CD4-positive, alpha-beta T cell (primary cell): ENCODE results near the gene KCNJ6. TPM values are rescaled to one million over a fixed set of nuclear protein-coding genes. Genes with fewer than 3 reads are reported as not detected.
"Not testable (repeated sequence)": the region's sequence is repeated elsewhere in the genome, so short reads cannot be mapped to it uniquely, and the experiment has no call there.

Experiments used
- ATAC-seq: fragments of 200-7000 bp; cut with Tn5 transposase; one replicate; pipeline ENCODE4 v1.10.0; 2022; ENCODE audit warnings: mild to moderate bottlenecking; ENCODE audit not compliant: poor library complexity
- CTCF ChIA-PET: fragments of 350-600 bp; sonication (Branson Sonifier 250); formaldehyde crosslinking; loops from one replicate; lab custom pipeline; 2021; ENCODE audit warnings: antibody characterized with exemption, inconsistent platforms; lab: Charles Lee
- POLR2A ChIA-PET: fragments of 350-600 bp; sonication (Branson Sonifier 250); formaldehyde crosslinking; loops from one replicate; lab custom pipeline; 2021; ENCODE audit warnings: antibody characterized with exemption, inconsistent platforms; lab: Charles Lee
- DNase-seq, 14 experiments: peaks; one replicate each; pipeline ENCODE4 v3.0.0-alpha.2; 2013 to 2020; ENCODE audit warnings: mixed read lengths in 2 of 14
- H3K27ac ChIP-seq, 2 donors: one replicate each; pipeline versions ENCODE4 v1.5.1 to v1.7.0; 2013; ENCODE audit warnings: low read length in 2 of 2, low read depth in 1 of 2, mild to moderate bottlenecking in 1 of 2
- H3K27me3 ChIP-seq, 2 experiments: 1 replicate in 1 of 2; 2 replicates in 1 of 2; pipeline versions ENCODE4 v1.6.1 to v1.7.0; 2013; ENCODE audit warnings: low read length in 2 of 2, control low read depth in 1 of 2, mild to moderate bottlenecking in 1 of 2, moderate library complexity in 1 of 2; ENCODE audit not compliant: insufficient read depth in 2 of 2, control insufficient read depth in 1 of 2
- H3K36me3 ChIP-seq: one replicate; pipeline ENCODE4 v1.6.1; 2013; ENCODE audit warnings: low read length, control low read depth; ENCODE audit not compliant: insufficient read depth
- H3K4me1 ChIP-seq: one replicate; pipeline ENCODE4 v1.6.1; 2013; ENCODE audit warnings: low read length, control low read depth; ENCODE audit not compliant: insufficient read depth
- H3K4me3 ChIP-seq: one replicate; pipeline ENCODE4 v1.5.1; 2013; ENCODE audit warnings: mild to moderate bottlenecking, low read length, moderate library complexity
- H3K9me3 ChIP-seq, 2 experiments: 1 replicate in 1 of 2; 2 replicates in 1 of 2; pipeline versions ENCODE4 v1.6.1 to v1.7.0; 2013; ENCODE audit warnings: low read length in 2 of 2, mild to moderate bottlenecking in 2 of 2, control low read depth in 1 of 2, moderate library complexity in 1 of 2; ENCODE audit not compliant: control insufficient read depth in 1 of 2, insufficient read depth in 1 of 2
- H3K27ac Mint-ChIP-seq: one replicate; pipeline ENCODE4 v1.8.0; 2020; ENCODE audit warnings: mixed read lengths
- H3K27me3 Mint-ChIP-seq: one replicate; pipeline ENCODE4 v1.8.0; 2021; ENCODE audit warnings: mixed read lengths
- H3K36me3 Mint-ChIP-seq: one replicate; pipeline ENCODE4 v1.8.0; 2021; ENCODE audit warnings: low read depth, mixed read lengths
- H3K4me1 Mint-ChIP-seq: one replicate; pipeline ENCODE4 v1.8.0; 2021; ENCODE audit warnings: low read depth, mixed read lengths
- H3K4me3 Mint-ChIP-seq: one replicate; pipeline ENCODE4 v1.8.0; 2020; ENCODE audit warnings: mild to moderate bottlenecking, mixed read lengths
- H3K9me3 Mint-ChIP-seq: one replicate; pipeline ENCODE4 v1.8.0; 2020; ENCODE audit warnings: mixed read lengths
- CTCF ChIP-seq: fragments of 200-600 bp; IDR thresholded peaks from one replicate; pipeline ENCODE4 v1.8.0; 2022; ENCODE audit warnings: antibody characterized with exemption, mild to moderate bottlenecking
- intact Hi-C, 2 experiments: fragments of 100-400 bp; cut with DNase I in 1 of 2; cut with micrococcal nuclease in 1 of 2; formaldehyde crosslinking; loops; one replicate each; pipeline versions ENCODE4 v1.15.1 to v1.9.0; 2023 to 2025; cut with DNase I, micrococcal nuclease
- total RNA-seq, 174 experiments: library from RNA in 2 of 174; stranded (reverse) in 2 of 174; gene quantifications; one replicate each; pipeline ENCODE4 v1.2.3 and lab custom pipeline; 2021 to 2026

Gene KCNJ6
- total RNA-seq, 2 experiments from 2014 or later, result not detected

GRCh38 chr21:37667380-37667779 is 248.9 kb downstream of the KCNJ6 start:
- intact Hi-C loops, result no loop called here
- Mint-ChIP-seq H3K4me1 (no peaks in the 10 kb centered on the region), H3K36me3 (no peaks in the 10 kb centered on the region), H3K9me3 (no peaks in the 10 kb centered on the region), H3K27me3 (peaks cover 6% of the 10 kb centered on the region), H3K27ac (no peak overlapping the region), H3K4me3 (no peak overlapping the region)
- H3K9me3 ChIP-seq, result no peaks in the 10 kb centered on the region
- no peak for ATAC-seq
- no peak for DNase-seq
- no peaks in the 10 kb centered on the region for H3K4me1 ChIP-seq
- H3K4me3 ChIP-seq, result no peak overlapping the region
- POLR2A ChIA-PET, result no interaction called here
- TF ChIP-seq CTCF, result no peak
- no peaks in the 10 kb centered on the region for H3K36me3 ChIP-seq
- peaks cover 2 to 5% of the 10 kb centered on the region in 2 experiments for H3K27me3 ChIP-seq
- H3K27ac ChIP-seq, result no peak overlapping the region
- CTCF ChIA-PET, result no interaction called here

GRCh38 chr21:37665230-37666024 is 250.8 kb downstream of the KCNJ6 start:
- H3K36me3 ChIP-seq, result no peaks in the 10 kb centered on the region
- Mint-ChIP-seq H3K36me3 (no peaks in the 10 kb centered on the region), H3K27ac (no peak overlapping the region), H3K27me3 (peaks cover 12% of the 10 kb centered on the region), H3K9me3 (no peaks in the 10 kb centered on the region), H3K4me3 (no peak overlapping the region), H3K4me1 (no peaks in the 10 kb centered on the region)
- no peak for ATAC-seq
- DNase-seq, result no peak
- TF ChIP-seq CTCF, result no peak
- ChIA-PET POLR2A (no interaction called here), CTCF (no interaction called here)
- H3K4me3 ChIP-seq, result no peak overlapping the region
- H3K27ac ChIP-seq, result no peak overlapping the region
- H3K27me3 ChIP-seq, result peaks cover 0 to 5% of the 10 kb centered on the region in 2 experiments
- H3K9me3 ChIP-seq, result no peaks in the 10 kb centered on the region
- H3K4me1 ChIP-seq, result no peaks in the 10 kb centered on the region
- intact Hi-C loops, result no loop called here

DNA sequence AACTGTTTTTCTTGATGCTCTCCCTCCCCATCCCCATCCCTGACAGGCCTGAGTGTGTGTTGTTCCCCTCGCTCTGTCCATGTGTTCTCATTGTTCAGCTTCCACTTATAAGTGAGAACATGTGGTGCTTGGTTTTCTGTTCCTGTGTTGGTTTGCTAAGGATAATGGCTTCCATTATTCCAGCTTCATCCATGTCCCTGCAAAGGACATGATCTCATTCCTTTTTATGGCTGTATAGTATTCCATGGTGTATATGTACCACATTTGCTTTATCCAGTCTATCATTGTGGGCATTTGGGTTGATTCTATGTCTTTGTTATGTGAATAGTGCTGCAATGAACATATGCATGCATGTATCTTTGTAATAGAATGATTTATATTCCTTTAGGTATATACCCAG is 254.0 kb downstream of the KCNJ6 start:
- H3K4me3 ChIP-seq, CTCF ChIA-PET, DNase-seq, ATAC-seq, H3K27ac ChIP-seq, H3K4me3 Mint-ChIP-seq, H3K4me1 ChIP-seq, intact Hi-C loops, H3K27ac Mint-ChIP-seq, H3K36me3 Mint-ChIP-seq, POLR2A ChIA-PET, H3K36me3 ChIP-seq, H3K9me3 Mint-ChIP-seq, H3K27me3 ChIP-seq, H3K9me3 ChIP-seq, H3K4me1 Mint-ChIP-seq: not testable (repeated sequence)
- peaks cover 18% of the 10 kb centered on the region for H3K27me3 Mint-ChIP-seq

GRCh38 chr21:37660709-37661108 is 255.5 kb downstream of the KCNJ6 start:
- Histone ChIP-seq H3K27me3 (peaks cover 0 to 5% of the 10 kb centered on the region in 2 experiments), H3K36me3 (no peaks in the 10 kb centered on the region), H3K4me3 (no peak overlapping the region), H3K27ac (no peak overlapping the region), H3K4me1 (no peaks in the 10 kb centered on the region), H3K9me3 (no peaks in the 10 kb centered on the region)
- Mint-ChIP-seq H3K4me3 (no peak overlapping the region), H3K36me3 (no peaks in the 10 kb centered on the region), H3K27ac (no peak overlapping the region), H3K9me3 (no peaks in the 10 kb centered on the region), H3K4me1 (no peaks in the 10 kb centered on the region), H3K27me3 (peaks cover 20% of the 10 kb centered on the region)
- intact Hi-C loops, result no loop called here
- ChIA-PET POLR2A (no interaction called here), CTCF (interaction anchor here (1.1 to 1.2 kb wide), 2 partner anchors 17 to 34 kb away, joined by 3 read pairs; no protein-coding TSS in a partner anchor)
- ATAC-seq (no peak), DNase-seq (no peak)
- no peak for TF ChIP-seq CTCF
